ENCODE results near the gene ROBO1. TPM values are rescaled to one million over a fixed set of nuclear protein-coding genes. Genes with fewer than 3 reads are reported as not detected.

The ROBO1 gene
- total and polyA plus RNA-seq, 2 of the 8 experiments (the other 6 are each of a cell fraction or from before 2014, with no cell fraction given) = 51.4 to 91.0 TPM

DNA sequence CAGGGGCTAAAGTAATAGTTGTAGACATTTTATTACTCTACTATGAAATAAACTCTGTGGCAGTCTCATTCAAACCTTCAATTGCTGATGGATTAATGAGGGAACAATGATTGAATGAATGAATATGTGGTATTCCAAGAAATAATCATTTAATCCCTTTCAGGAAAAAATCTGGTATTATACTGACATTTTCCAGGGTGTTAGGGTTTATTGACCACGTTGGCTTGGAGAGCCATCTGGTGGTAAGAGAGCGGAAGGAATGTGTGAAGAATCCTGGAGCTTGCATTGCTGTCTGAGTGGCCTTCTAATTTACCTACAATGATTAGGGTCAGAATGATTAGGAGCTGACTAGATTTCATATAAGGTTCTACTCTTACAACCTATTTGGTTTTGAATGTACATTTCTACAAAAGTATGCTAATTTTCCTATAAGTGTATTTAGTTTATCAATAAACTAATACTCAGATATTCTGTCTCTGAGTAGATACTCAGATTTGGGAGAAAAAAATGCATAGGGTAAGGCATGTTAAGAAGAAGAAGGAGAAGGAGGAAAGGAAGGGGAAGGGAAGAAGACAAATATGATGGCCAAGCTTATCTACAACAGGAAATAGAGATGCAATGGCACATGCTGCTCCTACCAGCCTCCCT lies 249.9 kb downstream of the ROBO1 start:
- Histone ChIP-seq H4K8ac (ENCODE audit: extremely low read depth, insufficient read depth, low read length) (no peak overlapping the region), H3K56ac (replicated peaks; ENCODE audit: insufficient read length, low read depth, low read length) (no peak overlapping the region), H3K4me2 (ENCODE audit: insufficient read depth in 1 of 2, low read depth in 2 of 2, low read length in 2 of 2) (no peak overlapping the region), H4K5ac (ENCODE audit: insufficient read length, low read depth, low read length) (no peak overlapping the region), H2BK12ac (ENCODE audit: low read depth, low read length) (no peak overlapping the region), H2AK5ac (ENCODE audit: low read depth, low read length) (no peak overlapping the region), H2BK20ac (ENCODE audit: low read length) (no peak overlapping the region), H4K20me1 (replicated peaks in 1 of 2; ENCODE audit: control insufficient read depth in 1 of 2, insufficient read depth in 2 of 2, low read length in 2 of 2) (no peaks in the 10 kb centered on the region), H3K4me1 (replicated peaks in 1 of 4; ENCODE audit: control insufficient read depth in 3 of 4, insufficient read depth in 4 of 4, low read length in 3 of 4) (peaks cover 0 to 3% (median 0%) of the 10 kb centered on the region in 4 experiments; a peak in 1 of 7 replicates), H3K14ac (ENCODE audit: insufficient read length) (no peak overlapping the region), H3K4me3 (ENCODE audit: extremely low read depth in 1 of 4, insufficient read depth in 2 of 4, low read depth in 3 of 4, low read length in 4 of 4) (no peak overlapping the region), H3K36me3 (ENCODE audit: control insufficient read depth in 2 of 4, insufficient read depth in 4 of 4, low read length in 3 of 4) (no peaks in the 10 kb centered on the region), H3K18ac (ENCODE audit: extremely low read depth, low read length) (no peak overlapping the region), H2BK120ac (replicated peaks; ENCODE audit: low read depth, low read length) (no peak overlapping the region), H3K27ac (ENCODE audit: low read depth, low read length) (no peak overlapping the region), H3K4ac (replicated peaks; ENCODE audit: insufficient read length, low read depth, low read length) (no peak overlapping the region), H2BK15ac (ENCODE audit: low read length) (no peak overlapping the region), H2AFZ (ENCODE audit: low read length) (no peak overlapping the region), H3K27me3 (replicated peaks in 1 of 4; ENCODE audit: control insufficient read depth in 3 of 4, extremely low read depth in 1 of 4, insufficient read depth in 3 of 4, low read length in 3 of 4) (no peaks in the 10 kb centered on the region), H3K79me1 (ENCODE audit: low read depth, low read length) (no peaks in the 10 kb centered on the region), H3K9ac (replicated peaks in 1 of 4; ENCODE audit: extremely low read depth in 1 of 4, low read depth in 3 of 4, low read length in 3 of 4) (no peak overlapping the region), H3K23ac (ENCODE audit: insufficient read length) (no peak overlapping the region), H3K79me2 (ENCODE audit: control insufficient read depth in 1 of 2, insufficient read depth in 2 of 2, low read length in 2 of 2) (no peaks in the 10 kb centered on the region), H3K9me3 (ENCODE audit: insufficient read depth in 2 of 2, low read depth in 1 of 2, low read length in 1 of 2) (no peaks in the 10 kb centered on the region), H2BK5ac (ENCODE audit: low read depth, low read length) (no peak overlapping the region), H4K91ac (replicated peaks; ENCODE audit: insufficient read length, low read length) (no peak overlapping the region), H3K23me2 (ENCODE audit: low read depth, low read length) (no peaks in the 10 kb centered on the region)
- 11% methylated on average over 2 of the region's 2 CpGs; no CpG with 5 or more reads in 1 of the 2 experiments for WGBS, 2 experiments (ENCODE audit: extremely low coverage in 1 of 2, insufficient coverage in 1 of 2, insufficient read length in 1 of 2, insufficient replicate concordance in 2 of 2, low coverage in 1 of 2, low lambda C conversion rate in 2 of 2, missing lambda C conversion rate in 1 of 2)
- FAIRE-seq (peak; percentile 78), DNase-seq (ENCODE audit: low read depth in 1 of 2, low spot score in 2 of 2) (no peak)
- CTCF ChIA-PET (ENCODE audit: partially characterized antibody) = interaction anchor here (0.7 to 3.1 kb wide), 24 partner anchors 10 to 1092 kb away, joined by 3 to 18 read pairs (median 3); no protein-coding TSS in a partner anchor
- POLR2A ChIA-PET (ENCODE audit: partially characterized antibody) = interaction anchor here (0.6 kb wide), 1 partner anchor 240 kb away, joined by 3 read pairs; no protein-coding TSS in a partner anchor
- TF ChIP-seq EGR1 (IDR thresholded peaks at IDR 0.05; ENCODE audit: borderline replicate concordance, low read depth, low read length) (no peak), KDM5A (IDR thresholded peaks at IDR 0.05; ENCODE audit: low read length) (no peak), SP1 (IDR thresholded peaks at IDR 0.05; ENCODE audit: low read depth, low read length) (no peak), TEAD4 (IDR thresholded peaks at IDR 0.05; ENCODE audit: low read depth, low read length) (peak; percentile 91), SP4 (IDR thresholded peaks at IDR 0.05; ENCODE audit: low read length) (no peak), CBX5 (IDR thresholded peaks at IDR 0.05; ENCODE audit: low read depth, low read length) (no peak), TBP (IDR thresholded peaks at IDR 0.05; ENCODE audit: low read depth, low read length) (no peak), RAD21 (IDR thresholded peaks at IDR 0.05 in 1 of 2, conservative IDR thresholded peaks at IDR 0.05 in 1 of 2; ENCODE audit: low read depth in 2 of 2, low read length in 2 of 2) (peak; percentile 91 to 92), ASH2L (IDR thresholded peaks at IDR 0.05; ENCODE audit: low read length) (no peak), JUND (IDR thresholded peaks at IDR 0.05; ENCODE audit: low read length) (no peak)
- TF ChIP-seq, protein P1, sequence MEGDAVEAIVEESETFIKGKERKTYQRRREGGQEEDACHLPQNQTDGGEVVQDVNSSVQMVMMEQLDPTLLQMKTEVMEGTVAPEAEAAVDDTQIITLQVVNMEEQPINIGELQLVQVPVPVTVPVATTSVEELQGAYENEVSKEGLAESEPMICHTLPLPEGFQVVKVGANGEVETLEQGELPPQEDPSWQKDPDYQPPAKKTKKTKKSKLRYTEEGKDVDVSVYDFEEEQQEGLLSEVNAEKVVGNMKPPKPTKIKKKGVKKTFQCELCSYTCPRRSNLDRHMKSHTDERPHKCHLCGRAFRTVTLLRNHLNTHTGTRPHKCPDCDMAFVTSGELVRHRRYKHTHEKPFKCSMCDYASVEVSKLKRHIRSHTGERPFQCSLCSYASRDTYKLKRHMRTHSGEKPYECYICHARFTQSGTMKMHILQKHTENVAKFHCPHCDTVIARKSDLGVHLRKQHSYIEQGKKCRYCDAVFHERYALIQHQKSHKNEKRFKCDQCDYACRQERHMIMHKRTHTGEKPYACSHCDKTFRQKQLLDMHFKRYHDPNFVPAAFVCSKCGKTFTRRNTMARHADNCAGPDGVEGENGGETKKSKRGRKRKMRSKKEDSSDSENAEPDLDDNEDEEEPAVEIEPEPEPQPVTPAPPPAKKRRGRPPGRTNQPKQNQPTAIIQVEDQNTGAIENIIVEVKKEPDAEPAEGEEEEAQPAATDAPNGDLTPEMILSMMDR (IDR thresholded peaks at IDR 0.05; ENCODE audit: control extremely low read depth in 1 of 3, insufficient read depth in 1 of 3, low read depth in 1 of 3, low read length in 3 of 3) = peak; percentile 30 to 70 (median 69)
